Measurements from ENCODE around the gene KRTAP10-4.

KRTAP10-4 gene

DNA sequence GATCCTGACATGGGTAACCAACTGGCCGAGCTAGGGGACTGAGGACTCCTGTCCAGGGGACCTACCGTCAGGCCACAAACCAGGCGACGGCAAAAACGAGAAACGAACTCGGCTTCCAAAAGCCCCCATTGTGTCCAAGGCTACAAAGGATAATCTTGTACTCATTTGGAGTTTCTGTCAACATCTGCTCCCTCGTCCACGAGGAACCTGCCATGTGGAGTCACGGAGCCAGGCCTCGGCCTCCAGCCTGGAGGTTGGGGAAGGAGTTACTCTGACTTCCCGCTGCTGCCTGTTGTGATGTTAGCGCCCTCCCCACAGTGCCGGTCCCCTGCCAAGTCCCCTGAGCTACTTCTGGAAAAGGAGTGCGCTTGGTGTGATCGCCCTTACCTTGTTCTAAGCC is 40.8 kb upstream of the KRTAP10-4 start:
- Histone ChIP-seq H3K79me2 (ENCODE audit: insufficient read depth, low read depth) (no peaks in the 10 kb centered on the region), H3K4me1 (ENCODE audit: low read depth, poor library complexity, severe bottlenecking) (no peaks in the 10 kb centered on the region), H3K4me3 (IDR thresholded peaks at IDR 0.05; ENCODE audit: insufficient read depth, low read depth, low read length) (no peak overlapping the region), H2AFZ (ENCODE audit: low read depth) (no peak overlapping the region), H4K20me1 (ENCODE audit: insufficient read depth) (no peaks in the 10 kb centered on the region), H3K36me3 (ENCODE audit: insufficient read depth) (no peaks in the 10 kb centered on the region), H3K27ac (no peak overlapping the region), H3K27me3 (ENCODE audit: insufficient read depth, low read depth) (peaks cover 55% of the 10 kb centered on the region), H3K4me2 (no peak overlapping the region), H3K9ac (no peak overlapping the region)
- TF ChIP-seq, protein P1, sequence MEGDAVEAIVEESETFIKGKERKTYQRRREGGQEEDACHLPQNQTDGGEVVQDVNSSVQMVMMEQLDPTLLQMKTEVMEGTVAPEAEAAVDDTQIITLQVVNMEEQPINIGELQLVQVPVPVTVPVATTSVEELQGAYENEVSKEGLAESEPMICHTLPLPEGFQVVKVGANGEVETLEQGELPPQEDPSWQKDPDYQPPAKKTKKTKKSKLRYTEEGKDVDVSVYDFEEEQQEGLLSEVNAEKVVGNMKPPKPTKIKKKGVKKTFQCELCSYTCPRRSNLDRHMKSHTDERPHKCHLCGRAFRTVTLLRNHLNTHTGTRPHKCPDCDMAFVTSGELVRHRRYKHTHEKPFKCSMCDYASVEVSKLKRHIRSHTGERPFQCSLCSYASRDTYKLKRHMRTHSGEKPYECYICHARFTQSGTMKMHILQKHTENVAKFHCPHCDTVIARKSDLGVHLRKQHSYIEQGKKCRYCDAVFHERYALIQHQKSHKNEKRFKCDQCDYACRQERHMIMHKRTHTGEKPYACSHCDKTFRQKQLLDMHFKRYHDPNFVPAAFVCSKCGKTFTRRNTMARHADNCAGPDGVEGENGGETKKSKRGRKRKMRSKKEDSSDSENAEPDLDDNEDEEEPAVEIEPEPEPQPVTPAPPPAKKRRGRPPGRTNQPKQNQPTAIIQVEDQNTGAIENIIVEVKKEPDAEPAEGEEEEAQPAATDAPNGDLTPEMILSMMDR (conservative IDR thresholded peaks at IDR 0.05; ENCODE audit: low read depth, low read length): no peak

DNA sequence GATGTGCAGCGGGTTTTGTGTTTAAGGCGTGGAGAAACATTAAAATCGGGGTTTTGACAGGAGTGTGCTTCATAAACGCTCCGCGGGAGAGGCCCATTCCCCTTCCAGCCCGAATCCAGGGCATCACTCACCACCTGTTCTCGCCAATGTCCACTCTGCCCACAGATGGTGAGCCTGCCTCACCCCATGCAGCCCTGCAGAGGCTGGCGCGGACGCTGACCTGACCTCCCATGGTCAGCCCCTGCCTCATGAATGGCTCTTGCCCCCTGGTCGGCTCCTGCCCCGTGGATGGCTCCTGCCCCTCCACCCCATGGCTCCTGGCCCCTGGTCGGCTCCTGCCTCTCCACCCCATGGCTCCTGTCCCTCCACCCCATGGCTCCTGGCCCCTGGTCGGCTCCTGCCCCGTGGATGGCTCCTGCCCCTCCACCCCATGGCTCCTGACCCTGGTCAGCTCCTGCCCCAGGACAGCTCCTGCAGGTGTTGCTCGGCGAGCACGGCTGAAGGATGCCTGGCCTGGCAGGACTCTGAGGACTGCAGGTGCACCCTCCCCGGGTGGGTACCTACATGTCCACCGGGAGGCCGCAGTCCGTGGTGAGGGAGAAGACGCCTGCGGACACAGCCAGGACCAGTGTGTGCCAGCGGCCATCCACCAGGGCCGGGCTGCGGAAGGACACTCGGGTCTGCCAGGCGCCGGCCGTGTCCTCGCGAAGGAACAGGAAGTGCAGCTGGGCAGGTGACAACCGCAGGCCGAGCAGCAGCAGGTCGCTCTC is 40.2 kb upstream of the KRTAP10-4 start:
- TF ChIP-seq, protein P1 (conservative IDR thresholded peaks at IDR 0.05; ENCODE audit: low read depth, low read length): no peak
- no peak overlapping the region for H3K27ac ChIP-seq

DNA sequence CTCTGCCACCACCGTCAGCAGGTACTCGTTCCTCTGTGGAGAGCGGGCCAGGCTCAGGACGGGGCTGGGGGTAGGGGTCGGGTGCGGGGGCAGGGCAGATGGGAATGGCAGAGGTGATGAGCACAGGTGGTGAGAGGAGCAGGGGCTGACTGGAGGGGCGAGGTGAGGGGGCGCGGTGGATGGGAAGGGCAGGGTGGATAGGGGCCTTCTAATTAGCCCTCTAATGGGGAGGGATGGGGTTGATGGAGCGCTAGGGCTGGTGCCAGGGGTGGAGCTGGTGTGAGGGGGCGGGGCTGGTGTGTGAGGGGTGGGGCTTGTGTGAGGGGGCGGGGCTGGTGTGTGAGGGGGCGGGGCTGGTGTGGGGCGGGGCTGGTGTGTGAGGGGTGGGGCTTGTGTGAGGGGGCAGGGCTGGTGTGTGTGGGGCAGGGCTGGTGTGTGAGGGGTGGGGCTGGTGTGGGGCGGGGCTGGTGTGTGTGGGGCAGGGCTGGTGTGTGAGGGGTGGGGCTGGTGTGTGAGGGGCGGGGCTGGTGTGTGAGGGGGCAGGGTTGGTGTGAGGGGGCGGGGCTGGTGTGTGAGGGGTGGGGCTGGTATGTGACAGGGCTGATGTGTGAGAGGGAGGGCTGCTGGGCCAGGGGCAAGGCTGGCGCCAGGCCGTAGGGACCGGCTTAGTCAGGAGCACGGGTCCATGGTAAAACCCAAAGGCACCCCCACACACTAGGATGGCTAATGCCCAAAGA is 39.5 kb upstream of the KRTAP10-4 start:
- H3K36me3 ChIP-seq (ENCODE audit: insufficient read depth): no peaks in the 10 kb centered on the region
- H3K4me1 ChIP-seq (ENCODE audit: low read depth, poor library complexity, severe bottlenecking): no peaks in the 10 kb centered on the region
- no peak overlapping the region for H2AFZ ChIP-seq (ENCODE audit: low read depth)
- no peak overlapping the region for H3K4me2 ChIP-seq
- no peaks in the 10 kb centered on the region for H3K79me2 ChIP-seq (ENCODE audit: insufficient read depth, low read depth)
- TF ChIP-seq, protein P1 (conservative IDR thresholded peaks at IDR 0.05; ENCODE audit: low read depth, low read length): no peak
- peaks cover 60% of the 10 kb centered on the region for H3K27me3 ChIP-seq (ENCODE audit: insufficient read depth, low read depth)
- no peak overlapping the region for H3K27ac ChIP-seq
- H4K20me1 ChIP-seq (ENCODE audit: insufficient read depth): no peaks in the 10 kb centered on the region
- H3K4me3 ChIP-seq (IDR thresholded peaks at IDR 0.05; ENCODE audit: insufficient read depth, low read depth, low read length): no peak overlapping the region
- no peak overlapping the region for H3K9ac ChIP-seq

More for the DNA sequence above, 40.2 kb upstream of the KRTAP10-4 start:
- Histone ChIP-seq H2AFZ (ENCODE audit: low read depth) (no peak overlapping the region), H3K4me2 (no peak overlapping the region), H4K20me1 (ENCODE audit: insufficient read depth) (no peaks in the 10 kb centered on the region), H3K4me3 (IDR thresholded peaks at IDR 0.05; ENCODE audit: insufficient read depth, low read depth, low read length) (no peak overlapping the region), H3K9ac (no peak overlapping the region), H3K36me3 (ENCODE audit: insufficient read depth) (no peaks in the 10 kb centered on the region), H3K4me1 (ENCODE audit: low read depth, poor library complexity, severe bottlenecking) (no peaks in the 10 kb centered on the region), H3K27me3 (ENCODE audit: insufficient read depth, low read depth) (peaks cover 58% of the 10 kb centered on the region), H3K79me2 (ENCODE audit: insufficient read depth, low read depth) (no peaks in the 10 kb centered on the region)

DNA sequence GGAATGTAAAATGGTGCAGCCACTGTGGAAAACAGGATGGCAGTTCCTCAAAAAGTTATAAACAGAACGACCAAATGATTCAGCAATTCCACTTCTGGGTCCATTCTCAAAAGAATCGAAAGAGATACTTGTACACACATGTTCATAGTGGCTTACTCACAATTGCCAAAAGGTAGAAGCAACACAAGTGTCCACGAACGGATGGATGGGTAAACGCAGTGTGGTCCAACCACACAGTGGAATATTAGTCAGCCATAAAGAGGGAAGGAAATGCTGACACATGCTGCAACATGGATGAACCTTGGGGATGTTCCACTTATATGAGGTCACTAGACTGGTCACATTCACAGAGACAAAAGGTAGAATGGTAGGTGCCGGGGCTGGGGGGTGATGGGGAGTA is 38.8 kb upstream of the KRTAP10-4 start:
- Histone ChIP-seq H3K9ac (no peak overlapping the region), H3K4me3 (IDR thresholded peaks at IDR 0.05; ENCODE audit: insufficient read depth, low read depth, low read length) (no peak overlapping the region), H3K27ac (no peak overlapping the region), H3K36me3 (ENCODE audit: insufficient read depth) (no peaks in the 10 kb centered on the region), H2AFZ (ENCODE audit: low read depth) (no peak overlapping the region), H4K20me1 (ENCODE audit: insufficient read depth) (no peaks in the 10 kb centered on the region), H3K4me1 (ENCODE audit: low read depth, poor library complexity, severe bottlenecking) (no peaks in the 10 kb centered on the region), H3K79me2 (ENCODE audit: insufficient read depth, low read depth) (no peaks in the 10 kb centered on the region), H3K4me2 (no peak overlapping the region), H3K27me3 (ENCODE audit: insufficient read depth, low read depth) (peaks cover 55% of the 10 kb centered on the region)
- TF ChIP-seq, protein P1 (conservative IDR thresholded peaks at IDR 0.05; ENCODE audit: low read depth, low read length): no peak

All from KMS-11 (cell line).